GM19395 (cell line): ENCODE data around the gene PDHA1.

Experiments used
- ATAC-seq: cut with Tn5 transposase; IDR thresholded peaks from one replicate; pipeline ENCODE4 v1.9.1; 2021; ENCODE audit warnings: mild to moderate bottlenecking, moderate library complexity; ENCODE audit not compliant: unreplicated experiment

PDHA1 gene

DNA sequence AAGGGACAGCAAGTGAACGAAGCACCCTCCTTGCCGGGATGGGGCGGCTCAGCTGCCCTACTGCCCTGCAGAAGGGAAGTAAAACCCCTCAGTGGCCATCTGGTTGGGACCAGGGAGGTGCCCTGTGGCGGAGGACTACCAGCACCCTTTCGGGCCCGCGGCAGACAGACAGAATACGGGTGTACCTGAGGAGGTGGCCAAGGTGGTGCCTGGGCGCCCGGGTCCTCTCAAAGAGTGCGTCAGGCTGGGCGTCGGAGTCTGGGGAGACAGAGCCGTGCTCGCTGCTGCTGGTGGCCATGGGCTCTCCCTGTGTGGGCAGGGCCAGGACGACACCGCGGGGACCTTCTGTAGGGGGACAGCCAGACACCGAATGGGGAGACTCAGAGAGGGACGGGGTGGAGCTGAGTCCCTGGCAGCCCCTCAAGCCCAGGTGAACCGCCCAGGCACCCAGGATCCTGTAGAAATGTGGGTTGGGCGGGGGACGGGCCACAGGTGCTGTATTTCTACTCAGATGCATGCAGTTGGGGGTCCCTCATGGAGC, 29.7 kb downstream of the PDHA1 start:
- ATAC-seq, result no peak

- no peak for ATAC-seq
Measured at GRCh38 chrX:19375546-19375945, 31.8 kb downstream of the PDHA1 start.

DNA sequence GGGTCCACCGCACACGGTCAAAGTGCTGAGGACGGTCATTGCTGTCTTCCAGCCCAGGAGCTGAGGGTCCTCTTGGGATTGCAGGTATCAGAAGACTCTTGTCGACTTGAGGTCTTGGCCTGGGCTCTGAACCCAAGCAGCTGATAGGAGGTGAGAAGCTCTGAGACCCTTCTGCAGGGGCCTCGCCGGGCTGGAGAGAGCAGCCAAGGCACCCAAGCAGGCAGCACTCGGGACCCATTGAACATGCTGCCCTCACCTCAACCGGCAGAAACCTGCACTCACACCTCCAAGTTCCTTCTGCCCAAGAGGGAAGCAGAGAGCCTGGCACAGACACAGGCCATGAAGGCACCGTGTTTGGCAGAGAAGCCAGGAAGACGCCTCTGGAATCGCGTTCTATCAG, 34.1 kb downstream of the PDHA1 start:
- no peak for ATAC-seq

- ATAC-seq, result no peak
Measured at GRCh38 chrX:19381326-19381725, 37.6 kb downstream of the PDHA1 start.

- ATAC-seq, result no peak
Measured at GRCh38 chrX:19382555-19383145, 38.9 kb downstream of the PDHA1 start.

DNA sequence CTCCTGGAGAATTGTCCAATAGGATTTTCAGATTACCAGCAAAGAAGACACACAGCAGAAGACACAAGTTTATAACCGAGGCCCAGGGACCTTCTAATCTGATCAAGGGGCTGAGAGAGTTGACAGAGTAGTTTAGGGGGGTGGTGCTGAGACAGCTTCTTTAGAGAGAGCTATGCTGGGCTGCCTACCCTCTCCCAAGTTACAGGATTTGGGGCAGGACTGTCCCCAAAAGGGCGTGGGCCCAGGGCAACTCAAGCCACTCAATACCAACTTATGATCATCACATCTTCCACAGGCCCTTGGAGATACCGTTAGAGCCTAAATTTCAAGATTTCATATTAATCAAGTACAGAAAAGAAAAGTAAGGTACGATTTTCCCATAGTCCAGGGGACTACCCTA, 43.0 kb downstream of the PDHA1 start:
- ATAC-seq, result no peak

- ATAC-seq, result no peak
Measured at GRCh38 chrX:19388064-19388679, 44.4 kb downstream of the PDHA1 start.

DNA sequence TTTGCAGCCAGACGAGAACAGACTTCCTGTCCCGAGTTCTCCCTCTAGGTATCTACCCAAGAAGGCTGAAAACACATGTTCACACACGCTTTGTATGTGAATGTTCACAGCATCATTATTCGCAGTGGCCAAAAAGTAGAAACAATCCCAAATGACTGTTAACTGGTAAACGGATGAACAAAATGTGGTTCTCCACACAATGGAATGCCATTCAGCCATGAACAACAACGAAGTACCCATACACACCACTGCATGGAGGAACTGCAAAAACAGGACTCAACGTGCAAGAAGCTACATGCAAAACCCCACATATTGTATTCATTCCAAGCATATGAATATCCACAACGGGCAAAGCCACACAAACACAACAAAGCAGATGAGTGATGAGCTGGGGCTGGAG, 45.0 kb downstream of the PDHA1 start:
- ATAC-seq, result no peak

- no peak for ATAC-seq
Measured at GRCh38 chrX:19389227-19389845, 45.6 kb downstream of the PDHA1 start.

- ATAC-seq, result no peak
Measured at GRCh38 chrX:19392078-19392477, 48.4 kb downstream of the PDHA1 start.

DNA sequence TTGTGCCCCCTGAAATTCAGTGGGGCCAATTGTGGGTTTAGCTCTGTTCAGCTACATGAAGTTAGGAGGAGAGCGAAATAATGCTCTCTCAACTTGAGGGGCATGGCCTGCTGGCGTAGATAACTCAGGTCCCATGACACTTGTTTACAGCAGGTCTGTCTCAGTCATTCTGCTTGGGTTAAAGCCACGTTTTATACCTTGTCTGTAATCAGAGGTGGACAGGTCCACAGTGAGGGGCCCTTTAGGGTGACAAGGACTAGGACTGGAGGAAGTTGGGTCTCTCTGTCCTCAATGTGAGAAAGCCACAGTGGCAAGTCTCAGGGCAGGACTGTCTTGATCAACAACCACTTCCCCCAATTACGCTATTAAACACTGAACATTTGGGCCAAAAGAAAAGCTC, 49.0 kb downstream of the PDHA1 start:
- ATAC-seq, result no peak

GRCh38 chrX:19403696-19404095, 60.0 kb downstream of the PDHA1 start:
- no peak for ATAC-seq

GRCh38 chrX:19410259-19410658, 66.5 kb downstream of the PDHA1 start:
- ATAC-seq, result no peak
